ENCODE measurements around the gene AIF1.

The AIF1 gene

GRCh38 chr6:31621320-31621939 lies 6.4 kb downstream of the AIF1 start:
- no peak for DNase-seq

DNA sequence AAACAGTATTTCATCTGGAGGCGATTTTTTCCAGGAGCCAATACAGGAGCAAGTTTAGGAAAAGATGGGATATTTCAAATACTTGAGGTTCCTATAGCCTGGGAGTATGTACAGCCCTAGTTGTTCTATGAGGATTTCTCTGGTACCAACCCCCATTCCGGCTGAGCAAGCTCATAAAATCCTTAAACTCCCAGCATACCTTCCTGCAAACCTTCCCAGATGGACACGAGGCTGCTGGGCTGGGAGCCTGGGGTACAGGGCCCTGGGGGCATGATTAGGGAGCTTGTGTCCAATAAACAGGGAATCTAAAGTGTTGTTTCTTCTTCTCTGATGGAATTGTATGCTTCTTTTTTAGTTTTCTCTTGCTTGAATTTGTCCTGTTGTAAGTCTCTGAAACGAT lies 7.0 kb downstream of the AIF1 start:
- DNase-seq: peak; percentile 18

DNA sequence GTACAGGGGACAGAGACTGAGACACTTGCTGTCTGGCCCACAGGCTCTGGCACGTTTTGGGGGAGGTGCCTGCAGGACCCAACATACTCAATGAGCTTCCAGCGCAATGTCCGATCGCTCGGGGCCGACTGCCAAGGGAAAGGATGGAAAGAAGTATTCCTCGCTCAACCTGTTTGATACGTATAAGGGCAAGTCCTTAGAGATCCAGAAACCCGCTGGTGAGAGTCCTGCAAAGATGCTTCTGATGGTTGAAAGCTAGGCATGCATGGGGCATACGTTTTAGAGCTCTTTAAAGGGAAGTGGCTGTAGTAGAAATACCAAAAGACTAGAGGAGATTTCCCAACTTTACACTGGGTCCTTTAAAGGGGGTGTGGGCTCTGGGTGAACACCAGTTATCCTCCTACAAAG lies 7.7 kb downstream of the AIF1 start:
- DNase-seq: no peak

- DNase-seq: no peak
Measured at GRCh38 chr6:31624070-31624469, 9.0 kb downstream of the AIF1 start.

- DNase-seq: no peak
Measured at GRCh38 chr6:31626952-31627351, 11.9 kb downstream of the AIF1 start.

- DNase-seq: no peak
Measured at GRCh38 chr6:31627690-31628287, 12.8 kb downstream of the AIF1 start.

DNA sequence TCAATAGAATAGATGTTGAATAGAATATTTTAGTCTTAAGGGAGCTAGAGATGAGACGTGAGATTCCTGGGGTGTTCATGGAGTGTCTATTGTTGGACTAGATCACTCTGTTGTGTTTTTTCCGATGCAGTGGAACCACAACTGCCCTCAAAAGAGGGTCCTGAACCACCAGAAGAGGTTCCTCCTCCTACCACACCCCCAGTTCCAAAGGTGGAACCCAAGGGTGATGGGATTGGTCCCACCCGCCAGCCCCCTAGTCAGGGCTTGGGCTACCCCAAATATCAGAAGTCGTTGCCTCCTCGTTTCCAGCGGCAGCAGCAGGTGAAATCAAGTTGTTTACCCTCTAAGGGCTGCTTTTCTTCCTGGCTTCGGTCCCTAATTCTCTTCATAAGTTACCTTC lies 14.0 kb downstream of the AIF1 start:
- DNase-seq: no peak

DNA sequence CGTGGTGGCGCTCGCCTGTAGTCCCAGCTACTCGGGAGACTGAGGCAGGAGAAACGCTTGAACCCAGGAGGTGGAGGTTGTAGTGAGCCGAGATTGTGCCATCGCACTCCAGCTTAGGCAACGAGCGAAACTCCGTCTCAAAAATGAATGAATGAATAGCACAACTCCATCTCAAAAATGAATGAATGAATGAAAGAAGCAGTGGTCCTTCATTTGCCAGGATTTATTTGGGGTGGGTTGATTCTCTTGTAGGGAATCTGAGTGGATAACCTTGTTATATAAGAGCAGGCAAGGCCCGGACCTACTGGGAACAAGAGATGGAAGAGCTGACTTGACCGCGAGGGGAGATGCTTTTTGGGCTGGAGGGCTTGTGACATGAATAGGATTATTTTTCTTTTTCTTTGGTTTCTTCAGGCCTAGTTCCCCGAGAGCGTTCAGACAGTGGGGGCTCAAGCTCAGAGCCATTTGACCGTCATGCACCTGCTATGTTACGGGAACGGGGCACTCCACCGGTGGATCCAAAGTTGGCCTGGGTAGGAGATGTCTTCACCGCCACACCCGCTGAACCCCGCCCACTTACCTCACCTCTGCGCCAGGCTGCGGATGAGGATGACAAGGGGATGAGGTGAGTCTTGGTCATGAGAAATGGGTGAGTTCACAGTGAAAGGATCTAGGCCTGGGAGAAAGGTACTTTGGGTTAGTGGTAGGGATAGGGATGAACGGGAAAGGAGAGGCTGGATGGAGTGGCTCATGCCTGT lies 15.3 kb downstream of the AIF1 start:
- no peak for DNase-seq

GRCh38 chr6:31631209-31631608 lies 16.2 kb downstream of the AIF1 start:
- DNase-seq: no peak

GRCh38 chr6:31631681-31632278 lies 16.7 kb downstream of the AIF1 start:
- no peak for DNase-seq

- DNase-seq: no peak
Measured at GRCh38 chr6:31632279-31632946, 17.4 kb downstream of the AIF1 start.

GRCh38 chr6:31633447-31633846 lies 18.4 kb downstream of the AIF1 start:
- DNase-seq: no peak

DNA sequence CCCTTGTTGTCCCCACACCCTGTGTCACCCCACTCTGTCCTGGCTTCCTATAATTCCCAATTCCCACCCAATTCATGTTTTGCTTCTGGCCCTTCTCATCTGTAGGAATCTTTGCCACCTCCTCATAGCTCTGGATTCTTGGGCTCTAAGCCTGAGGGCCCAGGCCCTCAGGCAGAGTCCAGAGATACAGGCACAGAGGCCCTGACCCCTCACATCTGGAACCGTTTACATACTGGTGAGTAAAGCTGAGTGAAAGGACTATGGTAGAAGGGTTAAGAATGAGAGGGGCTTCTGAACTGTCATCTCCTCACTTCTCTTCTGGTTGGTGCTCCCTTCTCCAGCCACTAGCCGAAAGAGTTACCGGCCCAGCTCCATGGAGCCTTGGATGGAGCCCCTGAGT lies 19.1 kb downstream of the AIF1 start:
- DNase-seq: no peak

DNA sequence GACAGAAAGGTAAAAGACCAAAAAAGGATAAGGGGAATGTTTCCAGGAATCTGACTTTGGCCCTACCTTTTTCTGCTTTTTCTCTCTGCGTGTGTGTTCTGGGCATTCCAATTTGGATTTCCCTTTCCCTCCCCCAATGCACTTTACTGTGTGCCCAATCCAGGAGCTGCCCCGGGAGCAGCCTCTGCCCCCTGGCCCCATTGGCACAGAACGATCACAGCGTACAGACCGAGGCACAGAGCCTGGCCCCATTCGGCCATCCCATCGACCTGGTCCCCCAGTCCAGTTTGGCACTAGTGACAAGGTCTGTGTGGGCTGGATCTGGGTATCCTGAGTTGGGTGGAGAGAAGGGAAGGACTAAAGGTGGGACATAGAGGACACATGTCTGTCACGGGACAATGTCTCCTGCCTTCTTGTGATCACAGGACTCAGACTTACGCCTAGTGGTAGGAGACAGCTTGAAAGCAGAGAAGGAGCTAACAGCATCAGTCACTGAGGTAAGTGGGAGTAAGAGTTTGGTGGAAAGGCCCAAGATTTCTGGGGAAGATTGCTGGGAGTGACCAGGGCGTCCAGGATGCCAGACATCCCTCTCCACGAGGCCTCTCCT lies 20.0 kb downstream of the AIF1 start:
- no peak for DNase-seq

DNA sequence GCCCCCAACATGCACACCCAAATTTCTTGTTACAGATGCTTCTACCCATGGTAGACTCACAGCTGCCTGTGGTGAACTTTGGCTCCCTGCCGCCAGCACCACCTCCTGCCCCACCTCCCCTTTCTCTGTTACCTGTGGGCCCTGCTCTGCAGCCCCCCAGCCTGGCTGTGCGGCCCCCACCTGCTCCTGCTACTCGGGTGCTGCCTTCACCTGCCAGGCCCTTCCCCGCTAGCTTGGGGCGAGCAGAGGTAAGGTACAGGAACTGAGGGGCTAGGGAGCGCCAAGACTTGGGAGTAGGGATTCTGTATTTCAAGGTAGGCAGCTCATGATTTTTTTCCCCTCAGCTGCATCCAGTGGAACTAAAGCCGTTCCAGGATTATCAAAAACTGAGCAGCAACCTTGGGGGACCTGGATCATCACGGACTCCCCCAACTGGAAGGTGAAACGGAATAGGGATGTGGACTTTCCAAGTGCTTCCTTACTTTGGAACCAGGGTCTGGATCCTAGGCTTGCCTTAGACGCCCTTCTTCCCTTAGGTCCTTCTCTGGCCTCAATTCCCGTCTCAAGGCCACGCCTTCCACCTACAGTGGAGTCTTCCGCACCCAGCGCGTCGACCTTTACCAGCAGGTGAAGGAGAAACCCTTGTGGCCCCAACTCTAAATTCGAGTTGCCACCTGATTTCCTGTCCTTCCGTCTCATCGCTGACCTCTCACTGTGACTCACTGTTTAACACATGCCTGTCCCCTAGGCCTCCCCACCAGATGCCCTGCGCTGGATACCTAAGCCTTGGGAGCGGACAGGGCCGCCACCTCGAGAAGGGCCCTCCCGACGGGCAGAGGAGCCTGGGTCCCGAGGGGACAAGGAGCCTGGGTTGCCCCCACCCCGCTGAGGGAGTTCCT lies 21.9 kb downstream of the AIF1 start:
- DNase-seq: no peak

DNA sequence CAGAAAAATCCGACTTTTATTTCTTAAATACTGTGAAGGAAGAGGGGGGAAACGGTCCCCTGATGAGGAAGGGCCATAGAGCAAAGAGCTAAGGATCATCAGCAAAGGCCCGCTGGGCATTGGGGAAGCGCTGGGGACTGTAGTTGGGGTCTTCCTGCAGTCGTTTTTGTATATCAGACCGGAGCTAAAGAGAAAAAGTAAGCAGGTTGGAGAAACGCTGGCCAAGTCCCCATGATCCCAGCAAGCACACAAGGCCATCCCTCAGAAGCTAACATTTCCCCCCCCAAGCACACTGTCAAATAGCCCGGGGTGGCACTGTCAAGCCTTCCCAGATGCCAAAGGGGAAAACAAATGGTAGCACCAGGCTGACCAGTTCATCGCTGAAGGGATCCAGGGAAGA lies 24.0 kb downstream of the AIF1 start:
- DNase-seq: no peak

DNA sequence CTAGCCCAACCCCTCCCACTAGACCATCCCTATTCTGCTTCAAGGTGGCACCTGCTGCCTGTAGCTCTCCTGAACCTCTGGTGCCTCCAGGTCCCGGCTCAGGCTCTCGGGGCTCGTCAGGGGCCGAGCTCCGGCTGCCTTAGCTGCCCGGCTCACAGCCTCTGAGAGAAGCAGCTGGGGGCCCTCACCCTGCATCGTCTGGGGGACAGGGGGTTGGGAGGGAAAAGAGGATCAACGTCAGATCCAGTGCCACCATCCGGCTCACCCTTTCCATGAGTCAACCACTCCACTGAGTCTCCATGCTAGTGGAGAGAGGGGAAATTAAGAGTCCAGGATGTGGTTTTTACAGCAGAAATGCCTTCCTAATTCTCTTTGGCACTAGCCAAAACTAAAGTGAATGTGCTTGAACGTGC lies 24.4 kb downstream of the AIF1 start:
- DNase-seq: peak; percentile 40

DNA sequence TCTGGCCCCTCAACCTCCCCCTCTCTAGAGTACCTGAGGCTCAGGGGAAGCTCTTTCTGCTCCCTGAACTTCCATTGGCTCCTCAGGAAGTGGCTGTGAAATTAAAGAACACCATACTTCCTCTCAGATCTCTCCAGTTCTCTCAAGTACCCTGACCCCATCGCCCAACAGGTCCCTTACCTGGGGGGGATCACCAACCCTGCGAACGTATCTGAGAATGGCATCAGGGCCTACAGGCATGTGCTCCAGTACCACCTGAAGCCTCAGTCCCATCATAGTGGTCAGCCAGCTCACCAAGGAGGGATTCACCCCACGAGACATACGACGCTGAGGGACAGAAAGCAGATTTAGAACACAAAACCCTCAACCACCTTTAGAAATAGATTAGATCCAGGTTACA lies 25.6 kb downstream of the AIF1 start:
- no peak for DNase-seq

GRCh38 chr6:31641370-31641769 lies 26.3 kb downstream of the AIF1 start:
- DNase-seq: no peak

DNA sequence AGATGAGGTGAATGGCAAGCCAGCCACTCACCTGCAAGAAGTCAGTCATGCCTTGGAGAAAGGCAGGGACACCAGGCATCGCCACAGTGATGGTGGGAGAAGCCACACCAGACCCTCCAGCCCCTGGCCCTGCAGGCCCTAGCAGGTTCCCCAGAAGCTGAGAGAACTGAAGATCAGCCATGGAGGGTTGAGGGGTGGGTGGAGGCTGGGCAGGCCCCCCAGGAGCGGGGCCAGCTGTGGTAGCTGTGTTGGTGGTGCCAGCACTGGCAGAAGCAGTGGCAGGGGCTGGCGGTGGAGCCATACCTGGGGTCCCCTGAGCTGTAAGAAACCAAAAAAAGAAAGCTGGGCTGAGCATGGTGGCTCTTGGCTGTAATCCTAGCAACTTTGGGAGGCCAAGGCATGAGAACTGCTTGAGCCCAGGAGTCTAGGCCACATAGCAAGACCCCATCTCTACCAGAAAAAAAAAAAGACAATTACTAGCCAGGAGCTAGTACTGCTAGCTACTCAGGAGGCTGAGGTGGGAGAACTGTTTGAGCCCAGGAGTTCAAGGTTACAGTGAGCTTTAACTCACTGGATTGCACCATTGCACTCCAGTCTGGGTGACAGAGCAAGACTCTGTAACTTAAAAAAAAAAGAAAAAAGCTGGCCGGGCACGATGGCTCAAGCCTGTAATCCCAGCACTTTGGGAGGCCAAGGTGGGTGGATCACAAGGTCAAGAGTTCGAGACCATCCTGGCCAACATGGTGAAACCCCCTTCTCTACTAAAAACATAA lies 27.9 kb downstream of the AIF1 start:
- DNase-seq: no peak

All from fibroblast of skin of back (primary cell).